H1 (cell line): ENCODE results near the gene CD300C. TPM values are rescaled to one million over a fixed set of nuclear protein-coding genes. Genes with fewer than 3 reads are reported as not detected.

Experiments used
- CTCF ChIA-PET: fragments of 300-600 bp; sonication (Branson Sonifier 250); formaldehyde crosslinking; loops from one replicate; lab custom pipeline; 2021; ENCODE audit not compliant: partially characterized antibody; lab: Charles Lee
- POLR2A ChIA-PET: fragments of 300-600 bp; sonication (Branson Sonifier 250); formaldehyde crosslinking; loops from one replicate; lab custom pipeline; 2021; ENCODE audit warnings: inconsistent platforms; ENCODE audit not compliant: partially characterized antibody; lab: Charles Lee
- DNase-seq, 2 experiments: peaks; one replicate each; pipeline versions ENCODE4 v3.0.0 to v3.0.0-alpha.2; 2010 to 2022; ENCODE audit warnings: low spot score in 2 of 2, low read depth in 1 of 2, mixed read lengths in 1 of 2
- FAIRE-seq: peaks from 2 replicates; lab custom pipeline; 2011; peaks lifted over from hg19 to GRCh38; lab: Jason Lieb, UNC
- H2AFZ ChIP-seq: 2 replicates; pipeline ENCODE4 v1.8.1; 2012; ENCODE audit warnings: low read length, inconsistent platforms
- H2AK5ac ChIP-seq: 2 replicates; pipeline ENCODE4 v1.6.1; 2013; ENCODE audit warnings: low read depth, low read length
- H2BK120ac ChIP-seq: replicated peaks from 2 replicates; pipeline ENCODE3; 2013; ENCODE audit warnings: low read depth, low read length, inconsistent platforms
- H2BK12ac ChIP-seq: 2 replicates; pipeline ENCODE4 v1.6.1; 2013; ENCODE audit warnings: low read depth, low read length
- H2BK15ac ChIP-seq: 2 replicates; pipeline ENCODE4 v1.6.1; 2013; ENCODE audit warnings: low read length
- H2BK20ac ChIP-seq: 2 replicates; pipeline ENCODE4 v1.6.1; 2013; ENCODE audit warnings: low read length
- H2BK5ac ChIP-seq: 2 replicates; pipeline ENCODE4 v1.6.1; 2013; ENCODE audit warnings: low read depth, low read length
- H3K14ac ChIP-seq: 2 replicates; pipeline ENCODE4 v1.6.1; 2013; ENCODE audit warnings: inconsistent platforms; ENCODE audit not compliant: insufficient read length
- H3K18ac ChIP-seq: 2 replicates; pipeline ENCODE4 v1.6.1; 2013; ENCODE audit warnings: low read length; ENCODE audit errors: extremely low read depth
- H3K23ac ChIP-seq: 2 replicates; pipeline ENCODE4 v1.6.1; 2013; ENCODE audit warnings: inconsistent platforms; ENCODE audit not compliant: insufficient read length
- H3K23me2 ChIP-seq: 2 replicates; pipeline ENCODE4 v1.6.1; 2013; ENCODE audit warnings: low read depth, low read length
- H3K27ac ChIP-seq: 2 replicates; pipeline ENCODE4 v1.6.1; 2011; ENCODE audit warnings: low read depth, low read length, inconsistent platforms
- H3K27me3 ChIP-seq, 4 experiments: replicated peaks in 1 of 4; 1 replicate in 1 of 4; 2 replicates in 3 of 4; pipeline versions ENCODE4 v1.6.1 to v1.8.1; 2011 to 2013; ENCODE audit warnings: low read length in 3 of 4, mild to moderate bottlenecking in 3 of 4, inconsistent platforms in 2 of 4, mixed read lengths in 2 of 4, moderate library complexity in 1 of 4; ENCODE audit not compliant: control insufficient read depth in 3 of 4, insufficient read depth in 3 of 4; ENCODE audit errors: extremely low read depth in 1 of 4
- H3K36me3 ChIP-seq, 4 experiments: 2 replicates each; pipeline versions ENCODE4 v1.6.1 to v1.8.1; 2011 to 2013; ENCODE audit warnings: mild to moderate bottlenecking in 4 of 4, low read length in 3 of 4, moderate library complexity in 2 of 4, control low read depth in 1 of 4, inconsistent platforms in 1 of 4; ENCODE audit not compliant: insufficient read depth in 4 of 4, control insufficient read depth in 2 of 4
- H3K4ac ChIP-seq: replicated peaks from 2 replicates; pipeline ENCODE3; 2013; ENCODE audit warnings: low read length, low read depth, mixed read lengths, inconsistent platforms; ENCODE audit not compliant: insufficient read length
- H3K4me1 ChIP-seq, 4 experiments: replicated peaks in 1 of 4; 1 replicate in 1 of 4; 2 replicates in 3 of 4; pipeline versions ENCODE4 v1.6.1 to v1.8.1; 2011 to 2013; ENCODE audit warnings: low read length in 3 of 4, inconsistent platforms in 2 of 4, mixed read lengths in 1 of 4; ENCODE audit not compliant: insufficient read depth in 4 of 4, control insufficient read depth in 3 of 4
- H3K4me2 ChIP-seq, 2 experiments: 2 replicates each; pipeline versions ENCODE4 v1.6.1 to v1.8.1; 2011 to 2013; ENCODE audit warnings: low read depth in 2 of 2, low read length in 2 of 2, control low read depth in 1 of 2, inconsistent platforms in 1 of 2, mild to moderate bottlenecking in 1 of 2; ENCODE audit not compliant: insufficient read depth in 1 of 2
- H3K4me3 ChIP-seq, 4 experiments: fragments of 200-600, 300-600 bp in 1 of 4; sonication (generic), shearing (Covaris generic), sonication (Bioruptor Twin) in 1 of 4; 2 replicates each; pipeline versions ENCODE4 v1.5.1 to v1.8.1; 2011 to 2016; ENCODE audit warnings: low read length in 4 of 4, low read depth in 3 of 4, control low read depth in 2 of 4, inconsistent platforms in 2 of 4, mild to moderate bottlenecking in 2 of 4, mixed read lengths in 1 of 4, moderate library complexity in 1 of 4; ENCODE audit not compliant: insufficient read depth in 2 of 4; ENCODE audit errors: extremely low read depth in 1 of 4
- H3K56ac ChIP-seq: replicated peaks from 2 replicates; pipeline ENCODE3; 2013; ENCODE audit warnings: low read depth, mild to moderate bottlenecking, mixed read lengths, low read length, inconsistent platforms; ENCODE audit not compliant: insufficient read length
- H3K79me1 ChIP-seq: 2 replicates; pipeline ENCODE4 v1.6.1; 2013; ENCODE audit warnings: low read depth, low read length, control low read depth
- H3K79me2 ChIP-seq, 2 experiments: 2 replicates each; pipeline versions ENCODE4 v1.6.1 to v1.8.1; 2012 to 2013; ENCODE audit warnings: low read length in 2 of 2, mild to moderate bottlenecking in 2 of 2, inconsistent platforms in 1 of 2; ENCODE audit not compliant: insufficient read depth in 2 of 2, control insufficient read depth in 1 of 2
- H3K9ac ChIP-seq, 4 experiments: replicated peaks in 1 of 4; 1 replicate in 1 of 4; 2 replicates in 3 of 4; pipeline versions ENCODE4 v1.6.1 to v1.8.1; 2011 to 2013; ENCODE audit warnings: low read depth in 3 of 4, low read length in 3 of 4, control low read depth in 2 of 4, mild to moderate bottlenecking in 2 of 4, moderate library complexity in 2 of 4, inconsistent platforms in 1 of 4; ENCODE audit errors: extremely low read depth in 1 of 4
- H3K9me3 ChIP-seq, 2 experiments: 2 replicates each; pipeline versions ENCODE4 v1.6.1 to v1.8.1; 2012 to 2013; ENCODE audit warnings: mild to moderate bottlenecking in 2 of 2, moderate library complexity in 2 of 2, control low read depth in 1 of 2, inconsistent platforms in 1 of 2, low read depth in 1 of 2, low read length in 1 of 2, mixed read lengths in 1 of 2; ENCODE audit not compliant: insufficient read depth in 2 of 2
- H4K20me1 ChIP-seq, 2 experiments: replicated peaks in 1 of 2; 2 replicates each; pipeline versions ENCODE3 to v1.8.1; 2011 to 2013; ENCODE audit warnings: inconsistent platforms in 2 of 2, low read length in 2 of 2, mild to moderate bottlenecking in 1 of 2; ENCODE audit not compliant: insufficient read depth in 2 of 2, control insufficient read depth in 1 of 2
- H4K5ac ChIP-seq: 2 replicates; pipeline ENCODE4 v1.6.1; 2013; ENCODE audit warnings: low read length, low read depth, mixed read lengths, inconsistent platforms; ENCODE audit not compliant: insufficient read length
- H4K8ac ChIP-seq: 2 replicates; pipeline ENCODE4 v1.8.0; 2013; ENCODE audit warnings: mild to moderate bottlenecking, moderate library complexity, low read length, inconsistent platforms; ENCODE audit not compliant: insufficient read depth; ENCODE audit errors: extremely low read depth
- H4K91ac ChIP-seq: replicated peaks from 2 replicates; pipeline ENCODE3; 2013; ENCODE audit warnings: low read length, mixed read lengths, inconsistent platforms; ENCODE audit not compliant: insufficient read length
- ATF3 ChIP-seq: IDR thresholded peaks from 2 replicates; pipeline ENCODE4 v1.6.1; 2011; ENCODE audit warnings: low read depth, mild to moderate bottlenecking, low read length; ENCODE audit not compliant: insufficient read depth
- EP300 ChIP-seq, 2 experiments: IDR thresholded peaks; 1 replicate in 1 of 2; 2 replicates in 1 of 2; pipeline ENCODE4 v1.6.1; 2011 to 2012; ENCODE audit warnings: low read depth in 2 of 2, low read length in 2 of 2, mild to moderate bottlenecking in 2 of 2, borderline replicate concordance in 1 of 2, inconsistent platforms in 1 of 2, moderate library complexity in 1 of 2
- FOSL1 ChIP-seq: IDR thresholded peaks from 2 replicates; pipeline ENCODE4 v1.6.1; 2011; ENCODE audit warnings: mild to moderate bottlenecking, low read depth, low read length, moderate library complexity; ENCODE audit not compliant: insufficient read depth
- HDAC6 ChIP-seq: IDR thresholded peaks from one replicate; pipeline ENCODE4 v1.7.1; 2012; ENCODE audit warnings: low read depth, mild to moderate bottlenecking, inconsistent platforms, low read length, moderate library complexity
- KDM1A ChIP-seq: fragments of 200-600, 300-600 bp; sonication (generic); IDR thresholded peaks from 2 replicates; pipeline ENCODE4 v1.7.1; 2016; ENCODE audit warnings: mild to moderate bottlenecking, low read length, borderline replicate concordance
- MAFK ChIP-seq: IDR thresholded peaks from 2 replicates; pipeline ENCODE4 v1.6.1; 2012; ENCODE audit warnings: low read depth, mild to moderate bottlenecking, improper control_type of control experiment, low read length
- MAX ChIP-seq: IDR thresholded peaks from 2 replicates; pipeline ENCODE4 v1.6.1; 2012; ENCODE audit warnings: inconsistent platforms
- SP4 ChIP-seq: IDR thresholded peaks from 2 replicates; pipeline ENCODE4 v1.6.1; 2012; ENCODE audit warnings: low read length, inconsistent platforms
- TBP ChIP-seq: IDR thresholded peaks from 2 replicates; pipeline ENCODE4 v1.6.1; 2011; ENCODE audit warnings: low read depth, low read length, improper control_type of control experiment
- USF2 ChIP-seq: IDR thresholded peaks from 2 replicates; pipeline ENCODE4 v1.6.1; 2011; ENCODE audit warnings: low read length, improper control_type of control experiment
- WGBS, 2 experiments: shearing (Covaris generic) in 1 of 2; methylation state at CpG; one replicate each; pipeline versions ENCODE4 v1.1.6 to v1.1.7; 2013 to 2015; ENCODE audit warnings: low lambda C conversion rate in 2 of 2, mixed read lengths in 2 of 2, inconsistent platforms in 1 of 2, low coverage in 1 of 2, missing lambda C conversion rate in 1 of 2; ENCODE audit not compliant: insufficient replicate concordance in 2 of 2, insufficient coverage in 1 of 2, insufficient read length in 1 of 2; ENCODE audit errors: extremely low coverage in 1 of 2, missing lambda C conversion rate in 1 of 2; 5-methylcytosine and 5-hydroxymethylcytosine counted together
- polyA plus RNA-seq, 7 experiments: library from polyadenylated mRNA; depleted of rRNA in 3 of 7; stranded (reverse) in 5 of 7; unstranded in 2 of 7; fragments of >200 nt in 5 of 7; fragments of 200-250 nt in 2 of 7; gene quantifications; 1 replicate in 5 of 7; 2 replicates in 1 of 7; 4 replicates in 1 of 7; pipeline versions ENCODE4 v1.2.1 to v1.2.3, GENCODE V29; 2011 to 2013; ENCODE audit warnings: missing spikeins in 2 of 7, mixed read lengths in 2 of 7
- total RNA-seq: library from RNA; stranded (reverse); fragmentation: NEBNext Ultra II Directional; extraction: Animal tissue kit (Norgen Biotek cat#: 25700); gene quantifications from 2 replicates; pipeline ENCODE4 v1.2.1, GENCODE V29; 2021

Gene CD300C
- total and polyA plus RNA-seq, 2 of the 8 experiments (the other 6 are each of a cell fraction or from before 2014, with no cell fraction given), result not detected

DNA sequence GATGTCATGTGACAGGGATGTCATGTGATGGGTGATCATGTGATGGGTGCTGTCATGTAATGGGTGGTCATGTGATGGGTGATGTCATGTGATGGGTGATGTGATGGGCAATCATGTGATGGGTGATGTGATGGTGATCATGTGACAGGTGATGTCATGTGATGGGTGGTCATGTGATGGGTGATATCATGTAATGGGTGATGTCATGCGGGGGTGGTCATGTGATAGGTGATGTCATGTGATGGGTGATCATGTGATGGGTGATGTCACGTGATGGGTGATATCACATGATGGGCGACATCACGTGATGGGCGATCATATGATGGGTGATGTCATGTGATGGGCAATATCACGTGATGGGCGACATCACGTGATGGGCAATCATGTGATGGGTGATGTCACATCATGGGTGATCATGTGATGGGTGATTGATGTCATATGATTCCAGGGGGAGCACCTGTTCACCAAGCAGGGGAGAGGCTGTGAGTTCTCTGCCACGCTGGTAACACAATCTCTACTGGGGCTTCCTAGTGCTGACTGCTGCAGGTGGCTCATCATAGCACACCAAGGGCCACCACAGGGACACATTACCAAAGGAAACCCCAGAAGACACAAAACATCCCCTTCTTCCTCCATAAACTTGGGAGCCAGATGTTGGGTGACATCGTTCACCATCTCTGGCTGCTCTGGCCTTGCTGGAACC is 31.1 kb downstream of the CD300C start:
- Histone ChIP-seq H2BK15ac (no peak overlapping the region), H4K5ac (no peak overlapping the region), H3K18ac (no peak overlapping the region), H3K9me3 (peaks cover 13 to 21% of the 10 kb centered on the region in 2 experiments), H4K8ac (no peak overlapping the region), H4K91ac (no peak overlapping the region), H4K20me1 (no peaks in the 10 kb centered on the region), H2BK20ac (no peak overlapping the region), H2AK5ac (peak overlapping the region; percentile 3; the same call in 1 of the 2 replicates), H3K79me1 (no peaks in the 10 kb centered on the region), H3K79me2 (no peaks in the 10 kb centered on the region), H3K23ac (no peak overlapping the region), H3K56ac (no peak overlapping the region), H2BK5ac (no peak overlapping the region), H3K4me2 (no peak overlapping the region), H3K4me3 (no peak overlapping the region), H2AFZ (no peak overlapping the region), H3K9ac (no peak overlapping the region), H3K4me1 (no peaks in the 10 kb centered on the region), H3K14ac (no peak overlapping the region), H2BK12ac (no peak overlapping the region), H3K27me3 (peaks cover 0 to 2% (median 0%) of the 10 kb centered on the region in 4 experiments; a peak in 1 of 7 replicates), H3K23me2 (peaks cover 2% of the 10 kb centered on the region; the same call in 1 of the 2 replicates), H3K27ac (no peak overlapping the region), H2BK120ac (no peak overlapping the region), H3K4ac (no peak overlapping the region), H3K36me3 (no peaks in the 10 kb centered on the region)
- DNase-seq, result no peak
- ChIA-PET POLR2A (no interaction called here), CTCF (interaction anchor here (1.0 kb wide), 1 partner anchor 12 kb away, joined by 3 read pairs; no protein-coding TSS in a partner anchor)
- 93% methylated on average over 10 of the region's 10 CpGs; no CpG with 5 or more reads in 1 of the 2 experiments for WGBS, 2 experiments
- FAIRE-seq, result peak; percentile 85
- TF ChIP-seq HDAC6, result no peak
- TF ChIP-seq TBP, result no peak
- TF ChIP-seq MAX, result 0 out of 2 replicates have a peak, but pooled peaks have one; percentile 1
- 0 out of 2 replicates have a peak, but pooled peaks have one; percentile 0 for TF ChIP-seq MAFK
- peak; percentile 91 for TF ChIP-seq USF2
- 0 out of 3 replicates have a peak, but pooled peaks of 1 of the 2 experiments have one; percentile 1 for TF ChIP-seq EP300 (IDR thresholded peaks at IDR 0.05; ENCODE audit: borderline replicate concordance in 1 of 2, low read depth in 2 of 2, low read length in 2 of 2)
- no peak for TF ChIP-seq KDM1A
- TF ChIP-seq ATF3, result peak; percentile 89
- peak; percentile 98; the same call in 1 of the 2 replicates for TF ChIP-seq SP4
- TF ChIP-seq FOSL1, result no peak
